ENCODE measurements around the gene ABLIM2. TPM values are rescaled to one million over a fixed set of nuclear protein-coding genes. Genes with fewer than 3 reads are reported as not detected.

ABLIM2 gene
- total RNA-seq, 2 experiments from 2014 or later: 0.13 TPM; not detected in 1

GRCh38 chr4:8131210-8131609 is 27.4 kb downstream of the ABLIM2 start:
- POLR2A ChIA-PET: no interaction called here
- Mint-ChIP-seq H3K4me3 (no peak overlapping the region), H3K27ac (no peak overlapping the region), H3K27me3 (no peaks in the 10 kb centered on the region), H3K9me3 (no peaks in the 10 kb centered on the region), H3K36me3 (ENCODE audit: low read depth) (no peaks in the 10 kb centered on the region), H3K4me1 (no peaks in the 10 kb centered on the region)
- DNase-seq: no peak
- CTCF ChIA-PET: no interaction called here

GRCh38 chr4:8130346-8131066 is 28.1 kb downstream of the ABLIM2 start:
- Mint-ChIP-seq H3K36me3 (ENCODE audit: low read depth) (no peaks in the 10 kb centered on the region), H3K4me3 (no peak overlapping the region), H3K9me3 (no peaks in the 10 kb centered on the region), H3K4me1 (no peaks in the 10 kb centered on the region), H3K27ac (no peak overlapping the region), H3K27me3 (no peaks in the 10 kb centered on the region)
- no peak for DNase-seq
- ChIA-PET POLR2A (no interaction called here), CTCF (no interaction called here)

GRCh38 chr4:8129785-8130184 is 28.8 kb downstream of the ABLIM2 start:
- Mint-ChIP-seq H3K27ac (no peak overlapping the region), H3K36me3 (ENCODE audit: low read depth) (no peaks in the 10 kb centered on the region), H3K4me3 (no peak overlapping the region), H3K4me1 (no peaks in the 10 kb centered on the region), H3K9me3 (no peaks in the 10 kb centered on the region), H3K27me3 (no peaks in the 10 kb centered on the region)
- CTCF ChIA-PET: no interaction called here
- POLR2A ChIA-PET: no interaction called here
- DNase-seq: no peak

GRCh38 chr4:8129136-8129535 is 29.5 kb downstream of the ABLIM2 start:
- DNase-seq: no peak
- CTCF ChIA-PET: no interaction called here
- Mint-ChIP-seq H3K4me1 (no peaks in the 10 kb centered on the region), H3K4me3 (no peak overlapping the region), H3K36me3 (ENCODE audit: low read depth) (no peaks in the 10 kb centered on the region), H3K9me3 (no peaks in the 10 kb centered on the region), H3K27me3 (no peaks in the 10 kb centered on the region), H3K27ac (no peak overlapping the region)
- POLR2A ChIA-PET: no interaction called here

- POLR2A ChIA-PET: no interaction called here
- DNase-seq: no peak
- Mint-ChIP-seq H3K27me3 (no peaks in the 10 kb centered on the region), H3K27ac (no peak overlapping the region), H3K9me3 (no peaks in the 10 kb centered on the region), H3K4me3 (no peak overlapping the region), H3K4me1 (no peaks in the 10 kb centered on the region), H3K36me3 (ENCODE audit: low read depth) (no peaks in the 10 kb centered on the region)
- CTCF ChIA-PET: no interaction called here
These were observed 30.3 kb downstream of the ABLIM2 start for GRCh38 chr4:8128100-8128856.

GRCh38 chr4:8127051-8127826 is 31.4 kb downstream of the ABLIM2 start:
- Mint-ChIP-seq H3K9me3 (no peaks in the 10 kb centered on the region), H3K27ac (no peak overlapping the region), H3K4me3 (no peak overlapping the region), H3K27me3 (no peaks in the 10 kb centered on the region), H3K36me3 (ENCODE audit: low read depth) (no peaks in the 10 kb centered on the region), H3K4me1 (no peaks in the 10 kb centered on the region)
- no peak for DNase-seq
- CTCF ChIA-PET: no interaction called here
- POLR2A ChIA-PET: no interaction called here

GRCh38 chr4:8126523-8126922 is 32.1 kb downstream of the ABLIM2 start:
- Mint-ChIP-seq H3K4me3 (no peak overlapping the region), H3K27ac (no peak overlapping the region), H3K27me3 (no peaks in the 10 kb centered on the region), H3K9me3 (no peaks in the 10 kb centered on the region), H3K36me3 (ENCODE audit: low read depth) (no peaks in the 10 kb centered on the region), H3K4me1 (no peaks in the 10 kb centered on the region)
- ChIA-PET POLR2A (no interaction called here), CTCF (no interaction called here)
- DNase-seq: no peak

GRCh38 chr4:8125526-8126056 is 33.0 kb downstream of the ABLIM2 start:
- CTCF ChIA-PET: no interaction called here
- H3K36me3 Mint-ChIP-seq (ENCODE audit: low read depth): no peaks in the 10 kb centered on the region
- H3K9me3 Mint-ChIP-seq: no peaks in the 10 kb centered on the region
- no peak for DNase-seq
- H3K4me3 Mint-ChIP-seq: no peak overlapping the region
- H3K27me3 Mint-ChIP-seq: no peaks in the 10 kb centered on the region
- H3K27ac Mint-ChIP-seq: no peak overlapping the region
- POLR2A ChIA-PET: no interaction called here
- no peaks in the 10 kb centered on the region for H3K4me1 Mint-ChIP-seq

- CTCF ChIA-PET: no interaction called here
- no peak for DNase-seq
- H3K4me1 Mint-ChIP-seq: no peaks in the 10 kb centered on the region
- no peaks in the 10 kb centered on the region for H3K27me3 Mint-ChIP-seq
- H3K27ac Mint-ChIP-seq: no peak overlapping the region
- no peaks in the 10 kb centered on the region for H3K36me3 Mint-ChIP-seq (ENCODE audit: low read depth)
- no peak overlapping the region for H3K4me3 Mint-ChIP-seq
- POLR2A ChIA-PET: no interaction called here
- no peaks in the 10 kb centered on the region for H3K9me3 Mint-ChIP-seq
These were observed 34.7 kb downstream of the ABLIM2 start for GRCh38 chr4:8123870-8124269.

GRCh38 chr4:8123389-8123788 is 35.2 kb downstream of the ABLIM2 start:
- Mint-ChIP-seq H3K27ac (no peak overlapping the region), H3K4me3 (no peak overlapping the region), H3K27me3 (no peaks in the 10 kb centered on the region), H3K9me3 (no peaks in the 10 kb centered on the region), H3K36me3 (ENCODE audit: low read depth) (no peaks in the 10 kb centered on the region), H3K4me1 (no peaks in the 10 kb centered on the region)
- no peak for DNase-seq
- POLR2A ChIA-PET: no interaction called here
- CTCF ChIA-PET: no interaction called here

DNA sequence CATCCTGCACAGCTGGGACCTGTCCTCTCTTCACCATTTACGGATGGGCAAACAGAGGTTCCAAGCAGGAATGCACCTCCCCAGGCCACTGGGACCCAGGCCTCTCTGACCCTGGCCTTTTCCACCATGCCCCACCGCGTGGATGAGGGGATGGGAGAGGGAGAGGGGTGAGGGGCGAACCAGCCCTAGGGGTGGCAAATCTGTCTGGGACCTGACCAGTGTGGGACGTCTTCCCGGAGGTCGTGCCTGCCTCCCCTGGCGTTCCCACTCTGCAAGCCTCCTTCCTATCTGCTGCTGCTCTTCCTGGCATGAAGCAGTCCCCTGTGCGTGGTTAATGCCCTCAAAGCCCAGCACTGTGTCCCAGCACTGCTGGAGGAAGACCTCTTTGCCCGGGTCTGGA is 35.9 kb downstream of the ABLIM2 start:
- H3K27ac Mint-ChIP-seq: no peak overlapping the region
- no peaks in the 10 kb centered on the region for H3K36me3 Mint-ChIP-seq (ENCODE audit: low read depth)
- DNase-seq: no peak
- CTCF ChIA-PET: no interaction called here
- H3K9me3 Mint-ChIP-seq: no peaks in the 10 kb centered on the region
- POLR2A ChIA-PET: no interaction called here
- no peaks in the 10 kb centered on the region for H3K27me3 Mint-ChIP-seq
- no peak overlapping the region for H3K4me3 Mint-ChIP-seq
- H3K4me1 Mint-ChIP-seq: no peaks in the 10 kb centered on the region

- H3K4me3 Mint-ChIP-seq: no peak overlapping the region
- no peak for DNase-seq
- H3K9me3 Mint-ChIP-seq: no peaks in the 10 kb centered on the region
- peaks cover 5% of the 10 kb centered on the region for H3K4me1 Mint-ChIP-seq
- ChIA-PET CTCF (no interaction called here), POLR2A (no interaction called here)
- no peaks in the 10 kb centered on the region for H3K27me3 Mint-ChIP-seq
- H3K27ac Mint-ChIP-seq: no peak overlapping the region
- H3K36me3 Mint-ChIP-seq (ENCODE audit: low read depth): no peaks in the 10 kb centered on the region
These were observed 37.2 kb downstream of the ABLIM2 start for GRCh38 chr4:8121292-8122015.

GRCh38 chr4:8120501-8120900 is 38.1 kb downstream of the ABLIM2 start:
- no peak for DNase-seq
- H3K36me3 Mint-ChIP-seq (ENCODE audit: low read depth): no peaks in the 10 kb centered on the region
- H3K27me3 Mint-ChIP-seq: no peaks in the 10 kb centered on the region
- ChIA-PET CTCF (no interaction called here), POLR2A (no interaction called here)
- H3K27ac Mint-ChIP-seq: no peak overlapping the region
- H3K9me3 Mint-ChIP-seq: no peaks in the 10 kb centered on the region
- H3K4me3 Mint-ChIP-seq: no peak overlapping the region
- H3K4me1 Mint-ChIP-seq: peaks cover 7% of the 10 kb centered on the region

Data from activated CD4-positive, alpha-beta memory T cell treated with anti-CD3 and anti-CD28 coated beads, Interleukin-2, amount 10 ng/mL, durations not matched to agents 7 days and 5 days (primary cell).